Gastrocnemius medialis (tissue), 4 donors: Measurements from ENCODE around the gene SLC22A4. TPM values are rescaled to one million over a fixed set of nuclear protein-coding genes. Genes with fewer than 3 reads are reported as not detected.

Experiments used
- ATAC-seq, 2 donors: fragments of 150-250 bp; one replicate each; pipeline ENCODE4 v1.9.1; 2016
- DNase-seq, 2 donors: peaks; one replicate each; pipeline ENCODE4 v3.0.0-alpha.2; 2019
- H3K27ac ChIP-seq, 4 donors: fragments of 200-600 bp; sonication (generic); 1 replicate in 1 of 4; 2 replicates in 3 of 4; pipeline ENCODE4 v1.5.1; 2016 to 2018; ENCODE audit warnings: mild to moderate bottlenecking in 2 of 4, moderate library complexity in 1 of 4
- H3K27me3 ChIP-seq, 3 donors: fragments of 200-600 bp; sonication (generic) in 2 of 3; 1 replicate in 1 of 3; 2 replicates in 2 of 3; pipeline versions ENCODE4 v1.5.1 to v1.6.0; 2016 to 2019; ENCODE audit warnings: mild to moderate bottlenecking in 1 of 3, moderate library complexity in 1 of 3
- H3K36me3 ChIP-seq, 2 donors: fragments of 200-600 bp; sonication (generic) in 1 of 2; one replicate each; pipeline ENCODE4 v1.5.1; 2017 to 2018
- H3K4me1 ChIP-seq, 2 donors: fragments of 200-600 bp; sonication (generic) in 1 of 2; one replicate each; pipeline ENCODE4 v1.5.1; 2016 to 2017; ENCODE audit warnings: mild to moderate bottlenecking in 2 of 2
- H3K4me3 ChIP-seq, 4 donors: fragments of 200-600 bp; sonication (generic) in 3 of 4; 1 replicate in 1 of 4; 2 replicates in 3 of 4; pipeline ENCODE4 v1.5.1; 2016 to 2019; ENCODE audit warnings: mild to moderate bottlenecking in 2 of 4
- H3K9me3 ChIP-seq, 3 donors: fragments of 200-600 bp; sonication (generic) in 2 of 3; 1 replicate in 1 of 3; 2 replicates in 2 of 3; pipeline ENCODE4 v1.5.1; 2016 to 2019
- CTCF ChIP-seq, 5 experiments: fragments of 450-650 bp in 3 of 5; fragments of 200-600 bp in 2 of 5; sonication (generic) in 2 of 5; IDR thresholded peaks in 4 of 5; conservative IDR thresholded peaks in 1 of 5; 1 replicate in 4 of 5; 2 replicates in 1 of 5; pipeline ENCODE4 v1.5.1; 2016 to 2019; ENCODE audit warnings: antibody characterized with exemption in 5 of 5, mild to moderate bottlenecking in 3 of 5, moderate library complexity in 3 of 5
- POLR2A ChIP-seq, 2 donors: fragments of 450-650 bp; IDR thresholded peaks; one replicate each; pipeline ENCODE4 v1.6.1; 2017; ENCODE audit warnings: antibody characterized with exemption in 2 of 2, mild to moderate bottlenecking in 2 of 2, moderate library complexity in 2 of 2
- in situ Hi-C, 4 donors: fragments of 200-750 bp; cut with MboI; loops; one replicate each; pipeline versions ENCODE4 v1.15.0 to v1.8.0; 2017; ENCODE audit warnings: low sequenced_read_pairs in 4 of 4
- intact Hi-C: fragments of 100-400 bp; cut with DNase I; formaldehyde crosslinking; loops from one replicate; pipeline ENCODE4 v1.15.1; 2023; ENCODE audit warnings: low total_unique reads
- total RNA-seq, 4 donors: library from RNA; depleted of rRNA; stranded (reverse); fragments of >200 nt; gene quantifications; one replicate each; pipeline versions ENCODE4 v1.1.0 to v1.2.3, GENCODE V29; 2016

SLC22A4 gene
- total RNA-seq, 4 donors from 2014 or later, result 5.4 to 6.7 (median 6.2) TPM

DNA sequence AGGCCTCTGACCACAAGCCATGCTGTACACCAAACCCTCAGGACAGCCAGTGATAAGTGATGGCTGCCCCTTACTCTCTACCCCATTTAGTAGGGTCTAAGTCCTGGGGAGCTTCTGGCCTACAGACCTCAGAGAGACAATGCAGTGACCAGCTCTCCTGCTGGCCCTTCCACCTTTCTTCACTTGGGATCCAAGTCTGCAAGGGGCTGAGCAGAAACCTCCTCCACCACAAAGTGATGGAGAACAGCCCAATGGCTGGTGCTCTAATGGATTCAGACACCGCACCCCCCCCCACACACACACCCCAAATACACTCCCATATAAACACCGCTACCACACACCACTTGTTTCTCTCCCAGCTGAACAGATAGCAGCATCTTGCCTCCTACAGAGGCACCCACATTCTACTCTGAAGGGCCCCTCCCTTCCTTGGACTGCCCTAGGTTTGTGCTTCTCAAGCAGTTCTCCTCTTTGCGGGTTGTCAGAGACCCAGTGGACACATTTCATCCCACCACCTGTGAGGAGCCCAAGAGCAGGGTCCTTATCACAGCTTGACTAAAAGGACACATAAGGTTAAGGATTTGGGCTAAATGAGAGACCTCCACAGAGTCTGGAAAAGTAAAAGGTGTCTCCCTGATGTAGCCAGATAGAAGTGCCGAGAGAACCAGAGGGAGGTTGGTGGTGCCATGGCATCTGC is 38.0 kb upstream of the SLC22A4 start:
- intact Hi-C loops, result no loop called here
- TF ChIP-seq POLR2A (IDR thresholded peaks at IDR 0.05) (no peak), CTCF (IDR thresholded peaks at IDR 0.05 in 4 of 5, conservative IDR thresholded peaks at IDR 0.05 in 1 of 5) (no peak)
- in situ Hi-C loops, result loop anchor here in 1 of 4 donors (25.0 kb wide), 1 partner anchor 256 kb away; no protein-coding TSS in a partner anchor
- ATAC-seq (no peak), DNase-seq (no peak)
- no peak overlapping the region for H3K27ac ChIP-seq
- H3K4me1 ChIP-seq, result peaks cover 13 to 14% of the 10 kb centered on the region in 2 donors
- no peak overlapping the region for H3K4me3 ChIP-seq
- peaks cover 0 to 6% (median 0%) of the 10 kb centered on the region in 3 donors for H3K27me3 ChIP-seq
- no peaks in the 10 kb centered on the region for H3K36me3 ChIP-seq
- no peaks in the 10 kb centered on the region for H3K9me3 ChIP-seq

GRCh38 chr5:132256783-132257130 is 37.4 kb upstream of the SLC22A4 start:
- H3K4me3 ChIP-seq, result peak overlapping the region in 1 of 4 donors; percentile 61
- in situ Hi-C loops, result loop anchor here in 1 of 4 donors (25.0 kb wide), 1 partner anchor 256 kb away; no protein-coding TSS in a partner anchor
- H3K27me3 ChIP-seq, result peaks cover 0 to 6% (median 0%) of the 10 kb centered on the region in 3 donors

GRCh38 chr5:132257131-132258101 is 36.8 kb upstream of the SLC22A4 start, which contains the start of gene PDLIM4:
PDLIM4 (plus strand) TSS chr5:132257696; CDS start chr5:132257735, 39 bp downstream.
- peak within 1 kb of the TSS; percentile 54 to 62 (median 60) for H3K4me3 ChIP-seq
- H3K27ac ChIP-seq, result peak within 1 kb of the TSS; percentile 75 to 79 (median 76)
- intact Hi-C loops, result loop anchor here (2.0 kb wide), 1 partner anchor 35 kb away; no protein-coding TSS in a partner anchor
- in situ Hi-C loops, result loop anchor here in 1 of 4 donors (25.0 kb wide), 1 partner anchor 255 kb away; no protein-coding TSS in a partner anchor
- DNase-seq, result no peak
- TF ChIP-seq POLR2A (IDR thresholded peaks at IDR 0.05) (peak; percentile 21 to 50), CTCF (IDR thresholded peaks at IDR 0.05 in 4 of 5, conservative IDR thresholded peaks at IDR 0.05 in 1 of 5) (no peak)
- H3K27me3 ChIP-seq, result peaks cover 0 to 6% (median 0%) of the 10 kb centered on the region in 3 donors
- peaks cover 13 to 14% of the 10 kb centered on the region in 2 donors for H3K4me1 ChIP-seq
- no peaks in the 10 kb centered on the region for H3K9me3 ChIP-seq
- H3K36me3 ChIP-seq, result no peaks in the 10 kb centered on the region
- ATAC-seq, result peak in 1 of 2 donors; percentile 35

More at GRCh38 chr5:132256783-132257130, 37.4 kb upstream of the SLC22A4 start:
- Histone ChIP-seq H3K27ac (peak overlapping the region in 3 of 4 donors; percentile 64 to 79 (median 75)), H3K4me1 (peaks cover 13 to 14% of the 10 kb centered on the region in 2 donors), H3K9me3 (no peaks in the 10 kb centered on the region), H3K36me3 (no peaks in the 10 kb centered on the region)
- ATAC-seq (no peak), DNase-seq (no peak)
- TF ChIP-seq POLR2A (IDR thresholded peaks at IDR 0.05), result no peak
- no peak for TF ChIP-seq CTCF (IDR thresholded peaks at IDR 0.05 in 4 of 5, conservative IDR thresholded peaks at IDR 0.05 in 1 of 5)
- intact Hi-C loops, result no loop called here
